ENCODE data around the gene IL17A.

The IL17A gene

GRCh38 chr6:52186075-52186474 is at the start of gene IL17A:
Gene IL17A (plus strand): TSS chr6:52186375. CDS start chr6:52186432, 57 bp downstream.
- no peak for DNase-seq

- DNase-seq: no peak
These were observed 49.2 kb upstream of the IL17A start for GRCh38 chr6:52136934-52137467.

- no peak for DNase-seq
These were observed 47.9 kb upstream of the IL17A start for GRCh38 chr6:52138284-52138683.

DNA sequence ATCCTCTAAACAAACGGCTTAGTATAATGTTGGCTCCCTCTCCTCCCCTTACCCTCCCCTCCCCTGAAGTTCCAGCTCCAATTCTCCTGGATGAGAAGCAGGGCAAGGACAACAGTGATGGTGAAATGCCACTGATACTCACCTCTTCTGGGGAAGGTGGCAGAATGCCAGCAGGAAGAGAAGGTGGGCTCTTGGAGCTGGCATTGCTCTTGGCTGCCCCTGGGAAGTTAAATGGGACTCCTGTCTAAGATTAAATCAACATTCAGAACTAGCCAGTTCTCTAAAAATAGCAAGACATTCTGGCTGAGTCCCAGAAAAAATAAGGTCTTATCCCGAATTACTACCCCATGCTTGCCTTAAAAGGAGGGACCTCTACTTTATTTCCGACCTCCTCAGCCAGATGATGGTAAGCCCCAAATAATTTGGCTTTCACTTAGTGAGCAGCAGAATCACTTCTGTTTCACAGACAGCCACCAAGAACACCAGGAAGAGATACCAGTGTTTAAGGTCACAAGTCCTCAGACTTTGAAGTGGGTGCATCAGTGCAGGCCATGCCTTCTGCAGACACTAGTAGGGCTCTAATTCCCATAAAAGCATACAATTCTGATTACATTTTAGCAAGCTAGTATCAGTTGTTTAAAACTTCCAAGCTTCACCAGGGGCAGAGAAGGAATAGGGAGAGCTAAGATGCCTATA is 46.0 kb upstream of the IL17A start:
- no peak for DNase-seq

GRCh38 chr6:52141596-52141995 is 44.6 kb upstream of the IL17A start:
- DNase-seq: no peak

DNA sequence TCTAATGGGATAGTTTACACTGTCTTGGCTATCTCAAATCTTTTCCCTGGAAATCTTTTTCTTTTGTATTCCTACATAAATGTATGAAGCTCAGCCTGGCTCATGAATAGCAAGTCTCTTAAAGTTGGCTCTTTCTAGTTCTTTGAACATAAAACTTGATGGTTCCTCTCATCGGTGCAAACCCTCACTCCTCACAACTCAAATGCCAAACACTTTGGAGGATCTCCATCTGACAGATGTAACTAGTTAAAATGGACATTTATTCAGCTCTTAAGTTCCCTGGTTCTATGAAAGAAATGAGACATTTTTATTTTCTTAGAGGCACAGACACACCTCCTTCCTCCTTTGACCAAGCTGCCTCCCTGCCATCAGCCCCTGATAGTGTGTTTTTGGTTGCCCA is 43.6 kb upstream of the IL17A start:
- no peak for DNase-seq

- DNase-seq: no peak
These were observed 42.6 kb upstream of the IL17A start for GRCh38 chr6:52143551-52143950.

- DNase-seq: no peak
These were observed 41.7 kb upstream of the IL17A start for GRCh38 chr6:52144196-52145076.

- DNase-seq: no peak
These were observed 39.2 kb upstream of the IL17A start for GRCh38 chr6:52146851-52147445.

DNA sequence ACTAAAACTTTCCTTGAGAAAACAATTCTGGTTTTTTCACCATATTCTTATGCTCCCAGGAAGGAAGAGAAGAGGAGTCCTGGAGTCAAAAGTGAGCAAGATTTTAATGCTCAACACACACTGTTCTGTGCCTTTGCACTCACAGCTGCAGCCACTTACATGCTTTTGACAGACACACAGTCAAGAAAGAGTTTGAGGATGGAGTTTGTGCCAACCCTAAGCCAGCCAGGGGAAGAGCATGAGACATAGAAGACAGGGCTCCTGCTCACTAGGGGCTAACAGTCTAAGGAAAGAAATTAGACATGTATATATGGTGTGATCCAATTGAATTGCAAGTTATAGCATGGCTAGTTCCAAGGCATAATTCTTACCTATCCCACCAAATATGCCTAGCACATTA is 37.1 kb upstream of the IL17A start:
- DNase-seq: no peak

DNA sequence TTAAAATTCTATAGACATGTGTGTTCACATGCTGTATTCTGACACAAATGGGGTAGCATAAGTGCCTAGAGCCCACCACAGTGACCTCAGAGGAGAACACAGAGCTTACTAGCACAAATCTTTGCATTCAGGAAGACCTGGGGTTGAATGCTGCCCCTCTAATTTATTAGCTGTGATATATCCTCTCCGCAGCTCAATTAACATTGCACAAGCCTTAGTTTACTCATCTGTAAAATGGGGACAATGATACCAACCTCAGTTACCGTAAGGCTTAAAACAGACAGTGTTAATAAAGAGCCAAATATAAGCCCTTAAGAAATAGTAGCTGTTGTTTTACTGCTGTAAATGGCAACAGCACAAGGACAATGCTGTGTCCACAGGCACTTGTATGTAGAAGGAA is 36.2 kb upstream of the IL17A start:
- DNase-seq: no peak

DNA sequence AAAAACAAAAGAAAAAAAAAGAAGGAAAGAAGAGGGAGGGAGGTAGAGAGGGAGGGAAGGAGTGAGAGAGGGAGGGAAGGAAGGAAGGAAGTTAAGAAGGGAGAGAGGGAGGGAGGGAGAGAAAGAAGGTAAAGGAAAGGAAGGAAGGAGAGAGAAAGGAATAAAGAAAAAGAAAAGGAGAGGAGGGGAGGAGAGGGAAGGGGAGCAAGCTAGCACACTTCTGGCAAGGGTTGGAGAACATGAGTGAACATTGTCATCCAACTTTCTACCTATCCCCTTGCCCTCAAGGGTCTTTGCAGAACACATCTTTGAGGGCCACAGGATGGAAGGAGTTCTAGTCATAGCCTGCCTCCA is 34.1 kb upstream of the IL17A start:
- DNase-seq: no peak

DNA sequence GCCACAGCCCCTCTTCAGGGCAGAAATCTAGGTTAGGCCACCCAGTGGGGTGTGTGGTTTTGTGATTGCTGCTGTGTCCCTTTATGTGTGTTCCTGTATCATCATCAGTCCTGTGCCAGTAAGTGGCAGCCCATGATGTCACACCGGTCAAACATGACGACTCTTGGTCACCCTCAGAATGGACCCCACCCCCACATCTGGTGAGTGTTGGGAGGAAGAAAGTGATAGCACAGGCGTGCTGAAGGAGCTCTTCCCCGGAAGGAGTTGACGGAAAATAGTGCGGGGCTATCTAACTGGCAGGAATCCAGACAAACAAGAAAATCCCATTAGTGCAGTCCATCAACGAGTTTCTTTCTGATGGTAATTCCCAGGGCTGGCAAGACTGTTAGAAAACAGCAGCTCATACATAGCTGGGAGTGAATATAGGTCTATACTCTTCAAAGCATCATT is 33.4 kb upstream of the IL17A start:
- DNase-seq: no peak

GRCh38 chr6:52154381-52154780 is 31.8 kb upstream of the IL17A start:
- DNase-seq: no peak

GRCh38 chr6:52155791-52156576 is 30.2 kb upstream of the IL17A start:
- DNase-seq: no peak

- DNase-seq: no peak
These were observed 28.8 kb upstream of the IL17A start for GRCh38 chr6:52157301-52157941.

GRCh38 chr6:52160472-52161104 is 25.6 kb upstream of the IL17A start:
- DNase-seq: no peak

DNA sequence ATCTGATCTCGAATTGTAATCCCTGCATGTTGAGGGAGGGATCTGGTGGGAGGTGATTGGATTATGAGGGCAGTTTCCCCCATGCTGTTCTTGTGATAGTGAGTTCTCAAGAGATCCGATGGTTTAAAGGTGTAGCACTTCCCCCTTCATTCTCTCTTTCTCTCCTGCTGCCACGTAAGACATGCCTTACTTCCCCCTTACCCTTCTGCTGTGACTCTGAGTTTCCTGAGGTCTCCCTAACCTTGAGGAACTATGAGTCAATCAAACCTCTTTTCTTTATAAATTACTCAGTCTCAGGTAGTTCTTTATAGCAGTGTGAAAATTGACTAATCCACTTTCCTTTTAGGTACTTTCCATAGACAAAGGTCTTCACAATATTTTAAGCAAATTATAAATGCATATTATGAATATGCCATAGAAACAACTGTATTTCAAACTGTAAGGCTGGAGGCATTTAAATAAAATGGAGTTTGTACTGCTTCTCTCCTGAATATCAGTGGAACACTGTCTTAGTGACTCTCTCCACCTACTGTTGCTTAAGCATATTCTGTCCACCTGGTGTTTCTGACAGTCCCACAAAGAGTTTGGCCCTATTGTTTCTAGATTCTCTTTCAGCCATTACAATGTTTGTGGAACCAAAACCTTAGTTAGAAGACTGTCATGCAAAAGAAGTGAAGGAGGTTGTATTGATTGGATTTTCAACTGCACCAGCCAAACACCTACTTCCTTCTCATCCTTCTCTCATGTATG is 24.3 kb upstream of the IL17A start:
- no peak for DNase-seq

DNA sequence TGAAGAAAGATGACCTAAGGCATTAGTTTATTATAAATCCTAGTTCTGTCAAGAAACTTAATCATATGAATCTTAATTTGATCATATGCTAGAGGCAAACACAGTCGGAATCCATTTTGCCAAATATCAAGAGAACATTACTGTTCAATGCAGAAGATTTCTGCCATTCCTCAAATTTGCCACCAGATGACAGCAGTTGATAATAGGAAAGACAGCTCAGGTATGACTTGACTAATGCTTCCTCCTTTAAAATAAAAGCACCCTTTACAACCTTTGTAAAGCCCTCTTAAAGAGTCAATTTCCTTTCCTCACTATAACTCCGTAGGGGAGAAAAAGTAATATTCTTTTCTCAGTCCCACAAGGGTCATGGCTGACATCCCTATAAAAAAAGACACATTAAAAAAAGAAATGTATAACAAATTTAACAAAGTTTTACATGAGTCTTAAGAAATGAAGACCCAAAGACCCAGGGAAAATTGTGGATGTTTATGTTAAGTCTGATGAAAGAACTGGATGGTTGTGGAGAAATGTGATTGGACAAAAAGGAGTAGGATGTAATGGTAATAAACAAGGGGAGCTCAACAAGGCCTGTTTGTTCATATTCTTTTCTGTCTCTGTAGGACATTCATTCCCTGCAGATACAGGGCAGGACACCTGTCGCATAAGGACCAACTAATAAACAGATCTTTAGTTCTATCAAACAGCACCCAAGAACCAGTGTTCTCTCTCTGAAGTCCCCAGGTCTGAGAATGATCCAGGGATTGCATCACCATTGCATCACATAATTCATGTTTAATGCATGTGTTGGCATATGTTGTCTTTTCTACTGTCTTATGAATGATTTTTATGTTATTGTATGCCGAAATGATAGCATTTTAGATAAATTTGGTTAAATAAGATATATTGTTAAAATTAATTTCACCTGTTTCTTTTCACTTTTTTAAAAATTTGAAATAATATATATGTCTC is 23.0 kb upstream of the IL17A start:
- DNase-seq: peak; percentile 2
